IMR-90 (cell line): ENCODE results near the gene RMND5B. TPM values are rescaled to one million over a fixed set of nuclear protein-coding genes. Genes with fewer than 3 reads are reported as not detected.

Experiments used
- ATAC-seq: fragments of 200-7000 bp; cut with Tn5 transposase; 2 replicates; pipeline ENCODE4 v1.9.1; 2020; ENCODE audit warnings: low read depth, mild to moderate bottlenecking, moderate library complexity
- BruUV-seq: library from RNA; stranded (reverse); fragments of 400-500 nt; replicated peaks from 2 replicates; lab custom pipeline; 2021; lab: Mats Ljungman, UMichigan
- CTCF ChIA-PET: fragments of 300-600 bp; formaldehyde crosslinking; extraction: SDS; loops from one replicate; lab custom pipeline; 2021; ENCODE audit warnings: antibody characterized with exemption; lab: Yijun Ruan, JAX
- POLR2A ChIA-PET: fragments of 300-600 bp; sonication (Branson Sonifier 250); formaldehyde crosslinking; loops from one replicate; lab custom pipeline; 2022; ENCODE audit warnings: antibody characterized with exemption; ENCODE audit not compliant: unreplicated experiment; lab: Charles Lee
- DNase-seq: peaks from one replicate; pipeline ENCODE4 v3.0.0; 2013
- H2AFZ ChIP-seq: replicated peaks from 2 replicates; pipeline ENCODE3; 2013; ENCODE audit warnings: low read length, mild to moderate bottlenecking; ENCODE audit not compliant: poor library complexity
- H2AK5ac ChIP-seq: 2 replicates; pipeline ENCODE4 v1.6.1; 2013; ENCODE audit warnings: low read depth, low read length, inconsistent platforms
- H2AK9ac ChIP-seq: replicated peaks from 2 replicates; pipeline ENCODE3; 2013; ENCODE audit warnings: mild to moderate bottlenecking, low read depth, low read length, moderate library complexity; ENCODE audit not compliant: poor library complexity
- H2BK120ac ChIP-seq: 2 replicates; pipeline ENCODE4 v1.6.1; 2013; ENCODE audit warnings: low read depth, low read length, inconsistent platforms
- H2BK15ac ChIP-seq: 3 replicates; pipeline ENCODE4 v1.6.1; 2013; ENCODE audit warnings: low read depth, low read length, inconsistent platforms
- H2BK20ac ChIP-seq: 2 replicates; pipeline ENCODE4 v1.6.1; 2013; ENCODE audit warnings: low read depth, mild to moderate bottlenecking, inconsistent platforms, low read length, moderate library complexity
- H2BK5ac ChIP-seq: 2 replicates; pipeline ENCODE4 v1.6.1; 2013; ENCODE audit warnings: mild to moderate bottlenecking, low read depth, low read length, inconsistent platforms; ENCODE audit not compliant: poor library complexity, severe bottlenecking
- H3K14ac ChIP-seq: replicated peaks from 2 replicates; pipeline ENCODE4 v1.6.1; 2013; ENCODE audit warnings: low read depth, low read length, inconsistent platforms
- H3K18ac ChIP-seq: 2 replicates; pipeline ENCODE4 v1.6.1; 2013; ENCODE audit warnings: low read depth, low read length, control low read depth
- H3K23ac ChIP-seq: 2 replicates; pipeline ENCODE4 v1.6.1; 2013; ENCODE audit warnings: low read depth, low read length, inconsistent platforms
- H3K27ac ChIP-seq: 2 replicates; pipeline ENCODE4 v1.5.1; 2013; ENCODE audit warnings: mild to moderate bottlenecking, control low read depth, low read length; ENCODE audit not compliant: insufficient read depth
- H3K27me3 ChIP-seq: 2 replicates; pipeline ENCODE4 v1.6.1; 2013; ENCODE audit warnings: low read length; ENCODE audit not compliant: control insufficient read depth, insufficient read depth
- H3K36me3 ChIP-seq: 2 replicates; pipeline ENCODE4 v1.6.1; 2013; ENCODE audit warnings: low read length, mixed read lengths; ENCODE audit not compliant: control insufficient read depth, insufficient read depth
- H3K4ac ChIP-seq: 2 replicates; pipeline ENCODE4 v1.6.1; 2013; ENCODE audit warnings: low read depth, low read length, inconsistent platforms
- H3K4me1 ChIP-seq: 2 replicates; pipeline ENCODE4 v1.6.1; 2013; ENCODE audit warnings: low read length, mixed read lengths; ENCODE audit not compliant: control insufficient read depth, insufficient read depth
- H3K4me2 ChIP-seq: 2 replicates; pipeline ENCODE4 v1.6.1; 2013; ENCODE audit warnings: low read depth, mild to moderate bottlenecking, control low read depth, low read length, moderate library complexity
- H3K4me3 ChIP-seq: 2 replicates; pipeline ENCODE4 v1.5.1; 2013; ENCODE audit warnings: low read depth, mild to moderate bottlenecking, control low read depth, low read length, moderate library complexity; ENCODE audit not compliant: insufficient read depth
- H3K56ac ChIP-seq: 2 replicates; pipeline ENCODE4 v1.6.1; 2013; ENCODE audit warnings: low read length, inconsistent platforms; ENCODE audit not compliant: insufficient read depth; ENCODE audit errors: extremely low read depth
- H3K79me1 ChIP-seq, 2 experiments: 2 replicates each; pipeline ENCODE4 v1.6.1; 2013; ENCODE audit warnings: low read length in 2 of 2, inconsistent platforms in 1 of 2, low read depth in 1 of 2
- H3K9ac ChIP-seq: 2 replicates; pipeline ENCODE4 v1.6.1; 2013; ENCODE audit warnings: low read depth, low read length, control low read depth
- H3K9me1 ChIP-seq: 2 replicates; pipeline ENCODE4 v1.6.1; 2013; ENCODE audit warnings: low read length, inconsistent platforms; ENCODE audit not compliant: insufficient read depth
- H3K9me3 ChIP-seq: 2 replicates; pipeline ENCODE4 v1.6.1; 2013; ENCODE audit warnings: low read length; ENCODE audit not compliant: control insufficient read depth, insufficient read depth
- H4K20me1 ChIP-seq: 2 replicates; pipeline ENCODE4 v1.6.1; 2013; ENCODE audit warnings: low read length, inconsistent platforms; ENCODE audit not compliant: insufficient read depth
- H4K5ac ChIP-seq: 2 replicates; pipeline ENCODE4 v1.6.1; 2013; ENCODE audit warnings: mild to moderate bottlenecking, low read depth, low read length, control low read depth
- H4K8ac ChIP-seq, 2 experiments: 2 replicates each; pipeline ENCODE4 v1.6.1; 2013; ENCODE audit warnings: low read depth in 2 of 2, low read length in 2 of 2, control low read depth in 1 of 2, inconsistent platforms in 1 of 2
- H4K91ac ChIP-seq: 2 replicates; pipeline ENCODE4 v1.6.1; 2013; ENCODE audit warnings: low read depth, low read length, inconsistent platforms; ENCODE audit not compliant: insufficient read depth
- BHLHE40 ChIP-seq: fragments of 150-350 bp; IDR thresholded peaks from 2 replicates; pipeline ENCODE4 v1.6.1; 2016; ENCODE audit warnings: mild to moderate bottlenecking, low read depth, low read length
- CEBPB ChIP-seq: IDR thresholded peaks from 2 replicates; pipeline ENCODE4 v1.6.1; 2012; ENCODE audit warnings: low read depth, low read length, improper control_type of control experiment
- FOS ChIP-seq: fragments of 150-350 bp; IDR thresholded peaks from 2 replicates; pipeline ENCODE4 v1.6.1; 2016; ENCODE audit warnings: low read depth, low read length
- MAFK ChIP-seq: IDR thresholded peaks from 2 replicates; pipeline ENCODE4 v1.6.1; 2012; ENCODE audit warnings: low read depth, low read length, improper control_type of control experiment
- MAZ ChIP-seq: IDR thresholded peaks from 2 replicates; pipeline ENCODE4 v1.6.1; 2012; ENCODE audit warnings: low read depth, mild to moderate bottlenecking, low read length, improper control_type of control experiment, moderate library complexity, borderline replicate concordance
- MXI1 ChIP-seq: IDR thresholded peaks from 2 replicates; pipeline ENCODE4 v1.6.1; 2012; ENCODE audit warnings: low read depth, mild to moderate bottlenecking, low read length, moderate library complexity, borderline replicate concordance
- RAD21 ChIP-seq: IDR thresholded peaks from 2 replicates; pipeline ENCODE4 v1.6.1; 2012; ENCODE audit warnings: low read length, improper control_type of control experiment
- RCOR1 ChIP-seq: IDR thresholded peaks from 2 replicates; pipeline ENCODE4 v1.6.1; 2012; ENCODE audit warnings: mild to moderate bottlenecking, low read length, improper control_type of control experiment; ENCODE audit not compliant: insufficient replicate concordance
- RFX5 ChIP-seq: IDR thresholded peaks from 2 replicates; pipeline ENCODE4 v1.8.0; 2012; ENCODE audit warnings: low read depth, mild to moderate bottlenecking, low read length, moderate library complexity
- SMC3 ChIP-seq: fragments of 150-350 bp; IDR thresholded peaks from 2 replicates; pipeline ENCODE4 v1.6.1; 2016; ENCODE audit warnings: low read depth, mild to moderate bottlenecking, antibody characterized with exemption, low read length, moderate library complexity
- USF2 ChIP-seq: fragments of 150-350 bp; IDR thresholded peaks from 2 replicates; pipeline ENCODE4 v1.6.1; 2017; ENCODE audit warnings: mild to moderate bottlenecking, antibody characterized with exemption, low read length, low read depth
- WGBS, 2 experiments: methylation state at CpG; one replicate each; pipeline versions ENCODE4 v1.1.5 to v1.1.7; 2013; ENCODE audit warnings: missing lambda C conversion rate in 2 of 2; ENCODE audit not compliant: insufficient read length in 1 of 2; ENCODE audit errors: extremely low coverage in 2 of 2; 5-methylcytosine and 5-hydroxymethylcytosine counted together
- dilution Hi-C: fragments of 300-500 bp; cut with HindIII; formaldehyde crosslinking; loops from one replicate; pipeline ENCODE4 v1.14.3; 2018; ENCODE audit warnings: low sequenced_read_pairs; ENCODE audit not compliant: unreplicated experiment
- in situ Hi-C: fragments of 300-500 bp; cut with MboI; formaldehyde crosslinking; loops from 3 replicates; pipeline ENCODE4 v1.14.3; 2019; ENCODE audit warnings: low sequenced_read_pairs, inconsistent platforms, mixed read lengths
- intact Hi-C: fragments of 100-400 bp; cut with micrococcal nuclease; formaldehyde crosslinking; loops from 2 replicates; pipeline ENCODE4 v1.10.0; 2022
- polyA plus RNA-seq, 3 experiments: library from polyadenylated mRNA; depleted of rRNA; stranded (reverse); fragments of >200 nt; gene quantifications; 2 replicates each; pipeline ENCODE4 v1.2.3, GENCODE V29; 2012; ENCODE audit warnings: low replicate concordance in 1 of 3
- total RNA-seq: library from RNA; depleted of rRNA; stranded (reverse); fragments of >200 nt; gene quantifications from 2 replicates; pipeline ENCODE4 v1.2.3, GENCODE V29; 2012
- TF ChIP-seq, protein P1 (sequence below): conservative IDR thresholded peaks from 2 replicates; pipeline ENCODE4 v1.5.1; 2012; ENCODE audit warnings: mild to moderate bottlenecking, low read depth, low read length, improper control_type of control experiment
- TF ChIP-seq, protein P2 (sequence below): fragments of 150-350 bp; IDR thresholded peaks from 2 replicates; pipeline ENCODE4 v1.6.1; 2016; ENCODE audit warnings: low read depth, mild to moderate bottlenecking, low read length, moderate library complexity, borderline replicate concordance

RMND5B gene
- total and polyA plus RNA-seq, 2 of the 4 experiments (the other 2 are of a cell fraction): 14.0 to 19.5 TPM

- intact Hi-C loops: no loop called here
- Histone ChIP-seq H2AK9ac (no peak overlapping the region), H3K27me3 (peaks cover 38% of the 10 kb centered on the region), H2BK120ac (no peak overlapping the region), H3K9me3 (no peaks in the 10 kb centered on the region), H4K8ac (no peak overlapping the region), H2AFZ (no peak overlapping the region), H3K4ac (no peak overlapping the region), H4K91ac (no peak overlapping the region), H4K5ac (no peak overlapping the region), H3K27ac (no peak overlapping the region), H3K14ac (no peak overlapping the region), H3K18ac (no peak overlapping the region), H2AK5ac (no peak overlapping the region), H3K56ac (no peak overlapping the region), H3K4me2 (no peak overlapping the region), H2BK5ac (no peak overlapping the region), H3K4me3 (no peak overlapping the region), H2BK20ac (no peak overlapping the region), H4K20me1 (no peaks in the 10 kb centered on the region), H2BK15ac (no peak overlapping the region), H3K36me3 (no peaks in the 10 kb centered on the region), H3K4me1 (peaks cover 5% of the 10 kb centered on the region; the same call in 1 of the 2 replicates), H3K9ac (no peak overlapping the region), H3K9me1 (no peaks in the 10 kb centered on the region; the same call in 1 of the 2 replicates), H3K23ac (no peak overlapping the region), H3K79me1 (no peaks in the 10 kb centered on the region)
- in situ Hi-C loops: no loop called here
- ATAC-seq: no peak
- CTCF ChIA-PET: no interaction called here
- POLR2A ChIA-PET: no interaction called here
- BruUV-seq: no TSS peak
- DNase-seq: no peak
- TF ChIP-seq MAFK (no peak), USF2 (no peak), MAZ (no peak), CEBPB (no peak), RFX5 (no peak), RCOR1 (no peak), BHLHE40 (no peak), MXI1 (no peak), RAD21 (no peak), FOS (no peak), SMC3 (no peak)
- TF ChIP-seq, protein P1, sequence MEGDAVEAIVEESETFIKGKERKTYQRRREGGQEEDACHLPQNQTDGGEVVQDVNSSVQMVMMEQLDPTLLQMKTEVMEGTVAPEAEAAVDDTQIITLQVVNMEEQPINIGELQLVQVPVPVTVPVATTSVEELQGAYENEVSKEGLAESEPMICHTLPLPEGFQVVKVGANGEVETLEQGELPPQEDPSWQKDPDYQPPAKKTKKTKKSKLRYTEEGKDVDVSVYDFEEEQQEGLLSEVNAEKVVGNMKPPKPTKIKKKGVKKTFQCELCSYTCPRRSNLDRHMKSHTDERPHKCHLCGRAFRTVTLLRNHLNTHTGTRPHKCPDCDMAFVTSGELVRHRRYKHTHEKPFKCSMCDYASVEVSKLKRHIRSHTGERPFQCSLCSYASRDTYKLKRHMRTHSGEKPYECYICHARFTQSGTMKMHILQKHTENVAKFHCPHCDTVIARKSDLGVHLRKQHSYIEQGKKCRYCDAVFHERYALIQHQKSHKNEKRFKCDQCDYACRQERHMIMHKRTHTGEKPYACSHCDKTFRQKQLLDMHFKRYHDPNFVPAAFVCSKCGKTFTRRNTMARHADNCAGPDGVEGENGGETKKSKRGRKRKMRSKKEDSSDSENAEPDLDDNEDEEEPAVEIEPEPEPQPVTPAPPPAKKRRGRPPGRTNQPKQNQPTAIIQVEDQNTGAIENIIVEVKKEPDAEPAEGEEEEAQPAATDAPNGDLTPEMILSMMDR: no peak
- TF ChIP-seq, protein P2, sequence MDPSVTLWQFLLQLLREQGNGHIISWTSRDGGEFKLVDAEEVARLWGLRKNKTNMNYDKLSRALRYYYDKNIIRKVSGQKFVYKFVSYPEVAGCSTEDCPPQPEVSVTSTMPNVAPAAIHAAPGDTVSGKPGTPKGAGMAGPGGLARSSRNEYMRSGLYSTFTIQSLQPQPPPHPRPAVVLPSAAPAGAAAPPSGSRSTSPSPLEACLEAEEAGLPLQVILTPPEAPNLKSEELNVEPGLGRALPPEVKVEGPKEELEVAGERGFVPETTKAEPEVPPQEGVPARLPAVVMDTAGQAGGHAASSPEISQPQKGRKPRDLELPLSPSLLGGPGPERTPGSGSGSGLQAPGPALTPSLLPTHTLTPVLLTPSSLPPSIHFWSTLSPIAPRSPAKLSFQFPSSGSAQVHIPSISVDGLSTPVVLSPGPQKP: no peak
- WGBS, 2 experiments: 62% methylated on average over 6 of the region's 12 CpGs; no CpG with 5 or more reads in 1 of the 2 experiments
- dilution Hi-C loops: no loop called here
These were observed 49.1 kb upstream of the RMND5B start for GRCh38 chr5:178081571-178082243.
